Hepatocyte (in vitro differentiated cells): ENCODE data around the gene TROAP. TPM values are rescaled to one million over a fixed set of nuclear protein-coding genes. Genes with fewer than 3 reads are reported as not detected.
"Not testable (repeated sequence)": the region's sequence is repeated elsewhere in the genome, so short reads cannot be mapped to it uniquely, and the experiment has no call there.

Experiments used
- DNase-seq: peaks from one replicate; pipeline ENCODE4 v3.0.0-alpha.2; 2016; ENCODE audit warnings: low spot score
- H2AFZ ChIP-seq: fragments of 200-600 bp; sonication (generic); 2 replicates; pipeline ENCODE4 v1.6.0; 2016; ENCODE audit warnings: antibody characterized with exemption, mild to moderate bottlenecking
- H3K27ac ChIP-seq: fragments of 200-600 bp; sonication (generic); 2 replicates; pipeline ENCODE4 v1.5.1; 2016; ENCODE audit warnings: mild to moderate bottlenecking
- H3K27me3 ChIP-seq: fragments of 200-600 bp; sonication (generic); 2 replicates; pipeline ENCODE4 v1.6.1; 2016
- H3K36me3 ChIP-seq: fragments of 200-600 bp; sonication (generic); replicated peaks from 2 replicates; pipeline ENCODE4 v1.5.1; 2016; ENCODE audit warnings: low read depth; ENCODE audit not compliant: insufficient read depth
- H3K4me1 ChIP-seq: fragments of 200-600 bp; sonication (generic); 2 replicates; pipeline ENCODE4 v1.5.1; 2016; ENCODE audit warnings: mild to moderate bottlenecking, moderate library complexity; ENCODE audit not compliant: insufficient read depth
- H3K4me2 ChIP-seq: fragments of 200-600 bp; sonication (generic); 2 replicates; pipeline ENCODE4 v1.6.0; 2016
- H3K4me3 ChIP-seq: fragments of 200-600 bp; sonication (generic); 2 replicates; pipeline ENCODE4 v1.5.1; 2016; ENCODE audit warnings: mild to moderate bottlenecking
- H3K79me2 ChIP-seq: fragments of 200-600 bp; sonication (generic); 2 replicates; pipeline ENCODE4 v1.6.0; 2017; ENCODE audit warnings: mild to moderate bottlenecking
- H3K9me2 ChIP-seq: fragments of 200-600 bp; sonication (generic); replicated peaks from 2 replicates; pipeline ENCODE4 v1.6.0; 2017; ENCODE audit warnings: mild to moderate bottlenecking; ENCODE audit not compliant: insufficient read depth
- H3K9me3 ChIP-seq: fragments of 200-600 bp; sonication (generic); 2 replicates; pipeline ENCODE4 v1.5.1; 2016; ENCODE audit warnings: low read depth, mild to moderate bottlenecking
- H4K20me1 ChIP-seq: fragments of 200-600 bp; sonication (generic); 2 replicates; pipeline ENCODE4 v1.6.0; 2016; ENCODE audit warnings: mild to moderate bottlenecking; ENCODE audit not compliant: insufficient read depth, poor library complexity, severe bottlenecking
- CTCF ChIP-seq: fragments of 200-600 bp; sonication (generic); IDR thresholded peaks from 2 replicates; pipeline ENCODE4 v1.5.1; 2016; ENCODE audit warnings: antibody characterized with exemption, mild to moderate bottlenecking; ENCODE audit not compliant: poor library complexity
- EZH2 ChIP-seq: fragments of 200-600 bp; sonication (generic); IDR thresholded peaks from 2 replicates; pipeline ENCODE4 v1.6.1; 2016; ENCODE audit warnings: antibody characterized with exemption, mild to moderate bottlenecking, borderline replicate concordance
- EZH2phosphoT487 ChIP-seq: fragments of 200-600 bp; sonication (generic); IDR thresholded peaks from one replicate; pipeline ENCODE4 v1.6.1; 2018; ENCODE audit warnings: antibody characterized with exemption, mild to moderate bottlenecking, low read depth, moderate library complexity; ENCODE audit not compliant: unreplicated experiment, severe bottlenecking
- WGBS: methylation state at CpG from one replicate; pipeline ENCODE4 v1.1.6; 2016; ENCODE audit warnings: low lambda C conversion rate; ENCODE audit errors: missing lambda C conversion rate; 5-methylcytosine and 5-hydroxymethylcytosine counted together
- polyA plus RNA-seq: library from polyadenylated mRNA; unstranded; fragments of >200 nt; fragmentation: Nextera tagmentation; extraction: Ambion mirVana; gene quantifications from 2 replicates; pipeline ENCODE4 v1.2.1, GENCODE V29; 2016
- total RNA-seq: library from RNA; depleted of rRNA; stranded (reverse); fragments of >200 nt; gene quantifications from 2 replicates; pipeline ENCODE4 v1.2.3, GENCODE V29; 2014

The TROAP gene
- total and polyA plus RNA-seq, 2 experiments from 2014 or later, result 3.4 to 8.0 TPM

DNA sequence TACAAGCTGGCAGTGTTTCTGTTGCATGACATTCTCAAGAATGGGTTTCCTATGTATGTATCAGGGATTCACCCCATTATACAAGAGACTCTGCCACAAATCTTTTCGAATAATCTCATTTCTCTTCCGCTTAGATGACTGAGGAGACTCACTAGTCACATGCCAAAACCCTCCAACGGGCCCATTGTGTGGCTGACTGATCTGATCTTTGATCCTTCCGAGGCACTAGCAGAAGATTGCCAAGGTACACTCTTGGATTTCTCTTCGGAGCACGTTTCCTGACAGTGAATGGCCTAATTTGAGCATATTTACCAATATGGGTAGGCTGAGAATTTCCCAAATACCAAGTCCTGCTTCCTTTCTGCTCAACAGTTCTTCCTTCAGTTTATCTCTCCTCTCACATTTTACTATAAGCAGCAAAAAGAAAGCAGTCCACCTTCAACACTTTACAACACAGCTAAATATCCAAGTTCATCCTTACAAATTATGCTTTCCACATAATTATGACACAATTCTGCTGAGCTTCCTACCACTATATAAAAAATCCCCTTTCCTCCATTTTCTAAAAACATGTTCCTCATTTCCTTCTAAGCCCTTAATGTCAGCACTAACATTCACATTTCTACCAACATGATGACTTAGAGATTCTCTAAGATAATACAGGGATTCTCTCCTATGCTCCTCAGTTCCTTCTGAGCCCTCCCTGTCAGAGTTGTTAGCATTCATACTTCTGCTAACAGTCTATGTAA, 17.1 kb upstream of the TROAP start:
- H3K9me2 ChIP-seq, result no peaks in the 10 kb centered on the region
- no peaks in the 10 kb centered on the region for H4K20me1 ChIP-seq
- 66% methylated on average over 6 of the region's 6 CpGs for WGBS
- DNase-seq, result no peak
- H3K79me2 ChIP-seq, result no peaks in the 10 kb centered on the region
- no peaks in the 10 kb centered on the region for H3K4me1 ChIP-seq
- no peak overlapping the region for H3K4me3 ChIP-seq
- peaks cover 6% of the 10 kb centered on the region for H3K27me3 ChIP-seq
- TF ChIP-seq CTCF (no peak), EZH2 (no peak), EZH2phosphoT487 (no peak)
- H3K36me3 ChIP-seq, result no peaks in the 10 kb centered on the region
- no peaks in the 10 kb centered on the region for H3K9me3 ChIP-seq
- no peak overlapping the region for H3K4me2 ChIP-seq
- H3K27ac ChIP-seq, result no peak overlapping the region
- no peak overlapping the region for H2AFZ ChIP-seq

- Histone ChIP-seq H3K9me2 (no peaks in the 10 kb centered on the region), H3K9me3 (no peaks in the 10 kb centered on the region), H3K79me2 (no peaks in the 10 kb centered on the region), H3K27ac (no peak overlapping the region), H4K20me1 (no peaks in the 10 kb centered on the region), H3K4me3 (no peak overlapping the region), H3K36me3 (no peaks in the 10 kb centered on the region), H3K4me1 (no peaks in the 10 kb centered on the region), H2AFZ (no peak overlapping the region), H3K4me2 (no peak overlapping the region), H3K27me3 (peaks cover 6% of the 10 kb centered on the region)
- WGBS, result 91% methylated on average over 7 of the region's 7 CpGs
- TF ChIP-seq CTCF (no peak), EZH2phosphoT487 (no peak), EZH2 (no peak)
- no peak for DNase-seq
These were observed 13.7 kb upstream of the TROAP start for GRCh38 chr12:49309386-49309785.

DNA sequence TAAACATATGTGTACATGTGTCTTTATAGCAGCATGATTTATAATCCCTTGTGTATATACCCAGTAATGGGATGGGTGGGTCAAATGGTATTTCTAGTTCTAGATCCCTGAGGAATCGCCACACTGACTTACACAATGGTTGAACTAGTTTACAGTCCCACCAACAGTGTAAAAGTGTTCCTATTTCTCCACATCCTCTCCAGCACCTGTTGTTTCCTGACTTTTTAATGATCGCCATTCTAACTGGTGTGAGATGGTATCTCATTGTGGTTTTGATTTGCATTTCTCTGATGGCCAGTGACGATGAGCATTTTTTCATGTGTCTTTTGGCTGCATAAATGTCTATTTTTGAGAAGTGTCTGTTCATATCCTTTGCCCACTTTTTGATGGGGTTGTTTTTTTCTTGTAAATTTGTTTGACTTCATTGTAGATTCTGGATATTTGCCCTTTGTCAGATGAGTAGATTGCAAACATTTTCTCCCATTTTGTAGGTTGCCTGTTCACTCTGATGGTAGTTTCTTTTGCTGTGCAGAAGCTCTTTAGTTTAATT, 12.5 kb upstream of the TROAP start:
- H3K27me3 ChIP-seq, H4K20me1 ChIP-seq, H3K27ac ChIP-seq, H3K4me1 ChIP-seq, H2AFZ ChIP-seq, H3K36me3 ChIP-seq, DNase-seq, H3K9me3 ChIP-seq, H3K9me2 ChIP-seq, H3K79me2 ChIP-seq, H3K4me2 ChIP-seq, H3K4me3 ChIP-seq: not testable (repeated sequence)
- 67% methylated on average over 3 of the region's 3 CpGs for WGBS

DNA sequence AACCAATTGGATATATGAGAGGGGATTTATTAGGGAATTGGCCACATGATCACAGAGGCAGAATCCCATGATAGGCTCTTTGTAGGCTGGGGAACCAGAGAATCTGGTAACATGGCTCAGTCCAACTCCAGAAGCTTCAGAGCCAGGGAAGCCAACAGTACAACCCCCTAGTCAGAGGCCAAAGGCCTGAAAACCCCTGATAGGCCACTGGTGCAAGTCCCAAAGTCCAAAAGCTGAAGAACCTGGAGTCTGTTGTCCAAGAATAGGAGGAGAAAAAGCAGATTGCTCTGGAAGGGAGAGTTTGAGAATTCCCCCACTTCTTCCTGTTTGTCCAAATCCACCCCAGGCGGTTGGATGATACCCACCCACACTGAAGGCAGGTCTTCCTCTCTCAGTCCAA, 8.2 kb upstream of the TROAP start:
- H3K36me3 ChIP-seq, result no peaks in the 10 kb centered on the region
- no peak overlapping the region for H3K4me2 ChIP-seq
- H3K9me3 ChIP-seq, result no peaks in the 10 kb centered on the region
- H3K4me3 ChIP-seq, result no peak overlapping the region
- no peaks in the 10 kb centered on the region for H4K20me1 ChIP-seq
- no peaks in the 10 kb centered on the region for H3K4me1 ChIP-seq
- no peaks in the 10 kb centered on the region for H3K9me2 ChIP-seq
- TF ChIP-seq EZH2phosphoT487, result no peak
- TF ChIP-seq CTCF, result no peak
- TF ChIP-seq EZH2, result no peak
- no peaks in the 10 kb centered on the region for H3K27me3 ChIP-seq
- H3K27ac ChIP-seq, result no peak overlapping the region
- no peaks in the 10 kb centered on the region for H3K79me2 ChIP-seq
- 71% methylated on average over 1 of the region's 1 CpG for WGBS
- no peak for DNase-seq
- no peak overlapping the region for H2AFZ ChIP-seq

- not testable (repeated sequence) for H2AFZ ChIP-seq, H3K27me3 ChIP-seq
These were observed 5.9 kb upstream of the TROAP start for GRCh38 chr12:49317118-49317517.

More at GRCh38 chr12:49317118-49317517, 5.9 kb upstream of the TROAP start:
- H3K79me2 ChIP-seq, H4K20me1 ChIP-seq, H3K9me3 ChIP-seq, H3K36me3 ChIP-seq, H3K9me2 ChIP-seq, DNase-seq, H3K4me1 ChIP-seq, H3K4me2 ChIP-seq, H3K4me3 ChIP-seq, H3K27ac ChIP-seq: not testable (repeated sequence)
- 91% methylated on average over 10 of the region's 10 CpGs for WGBS
